SK-N-SH (cell line): ENCODE data around the gene WHRN. TPM values are rescaled to one million over a fixed set of nuclear protein-coding genes. Genes with fewer than 3 reads are reported as not detected.

Experiments
- CTCF ChIA-PET: fragments of 300-600, 350-600 bp; formaldehyde crosslinking; extraction: SDS; loops from one replicate; lab custom pipeline; 2021; lab: Yijun Ruan, JAX
- POLR2A ChIA-PET: fragments of 350-600 bp; sonication (Branson Sonifier 250); formaldehyde crosslinking; extraction: SDS; loops from one replicate; lab custom pipeline; 2020; ENCODE audit warnings: antibody characterized with exemption, inconsistent platforms; lab: Yijun Ruan, JAX
- DNase-seq: peaks from one replicate; pipeline ENCODE4 v3.0.0; 2012
- H2AFZ ChIP-seq: fragments of 200-600 bp; sonication (generic); 2 replicates; pipeline ENCODE4 v1.8.1; 2016; ENCODE audit warnings: antibody characterized with exemption, mild to moderate bottlenecking, low read depth
- H3F3A ChIP-seq: fragments of 200-600 bp; sonication (generic); replicated peaks from 2 replicates; pipeline ENCODE3; 2016; ENCODE audit warnings: antibody characterized with exemption, mild to moderate bottlenecking; ENCODE audit not compliant: insufficient read depth
- H3K27ac ChIP-seq, 2 experiments: fragments of 200-500 bp in 1 of 2; fragments of 200-600 bp in 1 of 2; sonication (Bioruptor generic) in 1 of 2; sonication (generic), shearing (Covaris generic) in 1 of 2; 2 replicates each; pipeline versions ENCODE4 v1.5.1 to v1.6.1; 2014 to 2016; ENCODE audit warnings: low read depth in 2 of 2, inconsistent platforms in 1 of 2, low read length in 1 of 2, mild to moderate bottlenecking in 1 of 2, mixed read lengths in 1 of 2
- H3K27me3 ChIP-seq: fragments of 200-600 bp; sonication (generic), shearing (Covaris generic); 2 replicates; pipeline ENCODE4 v1.6.1; 2016; ENCODE audit warnings: mixed run types; ENCODE audit not compliant: insufficient read depth
- H3K36me3 ChIP-seq, 2 experiments: fragments of 200-500 bp in 1 of 2; fragments of 200-600 bp in 1 of 2; sonication (Bioruptor generic) in 1 of 2; sonication (generic) in 1 of 2; replicated peaks in 1 of 2; 2 replicates each; pipeline versions ENCODE3 to v1.5.1; 2014 to 2016; ENCODE audit warnings: low read length in 1 of 2, mild to moderate bottlenecking in 1 of 2; ENCODE audit not compliant: insufficient read depth in 2 of 2, control insufficient read depth in 1 of 2
- H3K4me1 ChIP-seq, 2 experiments: fragments of 200-500 bp in 1 of 2; fragments of 200-600 bp in 1 of 2; sonication (Bioruptor generic) in 1 of 2; sonication (generic), shearing (Covaris generic) in 1 of 2; 2 replicates each; pipeline versions ENCODE4 v1.5.1 to v1.6.1; 2014 to 2016; ENCODE audit warnings: low read depth in 1 of 2, low read length in 1 of 2, mixed run types in 1 of 2; ENCODE audit not compliant: insufficient read depth in 2 of 2, control insufficient read depth in 1 of 2
- H3K4me2 ChIP-seq: fragments of 200-600 bp; sonication (generic), shearing (Covaris generic); 2 replicates; pipeline ENCODE4 v1.6.1; 2017; ENCODE audit warnings: mixed run types
- H3K4me3 ChIP-seq, 2 experiments: fragments of 200-500 bp in 1 of 2; fragments of 200-600 bp in 1 of 2; sonication (Bioruptor generic) in 1 of 2; sonication (generic), shearing (Covaris generic) in 1 of 2; 2 replicates each; pipeline versions ENCODE4 v1.5.1 to v1.8.1; 2014 to 2016; ENCODE audit warnings: low read depth in 2 of 2, inconsistent platforms in 1 of 2, low read length in 1 of 2, mild to moderate bottlenecking in 1 of 2, mixed read lengths in 1 of 2, moderate library complexity in 1 of 2
- H3K79me2 ChIP-seq: fragments of 200-600 bp; sonication (generic); 2 replicates; pipeline ENCODE4 v1.8.1; 2017; ENCODE audit warnings: mild to moderate bottlenecking; ENCODE audit not compliant: insufficient read depth
- H3K9ac ChIP-seq: fragments of 200-600 bp; sonication (generic); 2 replicates; pipeline ENCODE4 v1.6.1; 2017; ENCODE audit warnings: mixed run types
- H3K9me2 ChIP-seq: fragments of 200-600 bp; sonication (generic); 2 replicates; pipeline ENCODE4 v1.6.1; 2017; ENCODE audit warnings: mixed run types
- H3K9me3 ChIP-seq: fragments of 200-600 bp; sonication (generic); 2 replicates; pipeline ENCODE4 v1.6.1; 2017; ENCODE audit warnings: mixed run types, mild to moderate bottlenecking, moderate library complexity
- H4K20me1 ChIP-seq: fragments of 200-600 bp; sonication (generic); 2 replicates; pipeline ENCODE4 v1.6.1; 2017; ENCODE audit warnings: mild to moderate bottlenecking, mixed run types; ENCODE audit not compliant: insufficient read depth
- CHD2 ChIP-seq: fragments of 150-350 bp; IDR thresholded peaks from 2 replicates; pipeline ENCODE4 v1.6.1; 2018; ENCODE audit warnings: low read length; ENCODE audit not compliant: partially characterized antibody
- EP300 ChIP-seq, 2 experiments: IDR thresholded peaks; 2 replicates each; pipeline versions ENCODE4 v1.4.0 to v1.6.1; 2012; ENCODE audit warnings: borderline replicate concordance in 1 of 2, low read depth in 1 of 2, low read length in 1 of 2
- EZH2phosphoT487 ChIP-seq: fragments of 200-600 bp; sonication (generic); IDR thresholded peaks from 2 replicates; pipeline ENCODE4 v1.6.1; 2017; ENCODE audit warnings: low read depth, mixed run types, mild to moderate bottlenecking, antibody characterized with exemption, moderate library complexity, borderline replicate concordance
- FOXJ3 ChIP-seq: sonication (generic); formaldehyde crosslinking; IDR thresholded peaks from 2 replicates; pipeline ENCODE4 v1.5.1; 2020; ENCODE audit warnings: mild to moderate bottlenecking, missing genetic modification reagents
- GABPA ChIP-seq: IDR thresholded peaks from 2 replicates; pipeline ENCODE4 v1.4.0; 2012; ENCODE audit warnings: low read depth, mild to moderate bottlenecking
- JUND ChIP-seq: IDR thresholded peaks from 2 replicates; pipeline ENCODE4 v1.4.0; 2012
- MEF2A ChIP-seq: IDR thresholded peaks from 2 replicates; pipeline ENCODE4 v1.4.0; 2012; ENCODE audit warnings: low read depth, borderline replicate concordance
- NRF1 ChIP-seq: IDR thresholded peaks from 2 replicates; pipeline ENCODE4 v1.6.1; 2012; ENCODE audit warnings: low read depth, mild to moderate bottlenecking, low read length
- PBX3 ChIP-seq: IDR thresholded peaks from 2 replicates; pipeline ENCODE4; 2012
- RXRA ChIP-seq: IDR thresholded peaks from 2 replicates; pipeline ENCODE4 v1.4.0; 2012; ENCODE audit warnings: low read depth, mild to moderate bottlenecking, borderline replicate concordance
- TEAD4 ChIP-seq: IDR thresholded peaks from 2 replicates; pipeline ENCODE4 v1.4.0; 2012; ENCODE audit warnings: mild to moderate bottlenecking, borderline replicate concordance; ENCODE audit not compliant: insufficient read depth
- USF2 ChIP-seq: fragments of 150-350 bp; IDR thresholded peaks from 2 replicates; pipeline ENCODE4 v1.6.1; 2017; ENCODE audit warnings: antibody characterized with exemption, low read length, low read depth, borderline replicate concordance
- WGBS: methylation state at CpG from one replicate; pipeline ENCODE4 v1.1.6; 2017; ENCODE audit warnings: low lambda C conversion rate; 5-methylcytosine and 5-hydroxymethylcytosine counted together
- polyA plus RNA-seq, 3 experiments: library from polyadenylated mRNA; depleted of rRNA; stranded (reverse); fragments of >200 nt; gene quantifications; 2 replicates each; pipeline ENCODE4 v1.2.3, GENCODE V29; 2012
- TF ChIP-seq, protein P1 (sequence below): IDR thresholded peaks from 2 replicates; pipeline ENCODE4 v1.6.1; 2012; ENCODE audit warnings: mild to moderate bottlenecking, low read depth, low read length, moderate library complexity
- TF ChIP-seq, protein P2 (sequence below): fragments of 150-350 bp; IDR thresholded peaks from 2 replicates; pipeline ENCODE4 v1.6.1; 2016; ENCODE audit warnings: mild to moderate bottlenecking, low read depth, low read length

The WHRN gene
- polyA plus RNA-seq, 1 of the 3 experiments (the other 2 are of a cell fraction), result 4.6 TPM

DNA sequence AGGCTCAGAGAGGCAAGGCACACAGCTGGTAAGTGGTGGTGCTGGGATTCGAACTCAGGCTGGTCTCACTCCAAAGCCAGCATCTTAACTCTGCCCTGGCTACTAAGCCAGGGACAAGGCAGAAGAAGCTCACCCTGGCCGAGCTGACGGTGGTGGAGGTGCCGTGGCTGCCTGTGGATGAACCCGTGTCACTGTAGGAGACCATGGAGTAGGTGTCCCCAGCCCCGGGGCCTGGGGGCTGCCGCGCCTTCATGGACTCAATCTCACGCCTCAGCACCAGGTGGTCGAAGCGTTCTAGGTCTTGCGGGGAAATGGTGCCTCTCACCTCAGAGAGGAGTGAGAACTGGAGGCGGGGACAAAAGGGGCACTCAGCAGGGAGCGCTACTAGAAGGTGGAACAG lies 82.1 kb downstream of the WHRN start:
- no peaks in the 10 kb centered on the region for H3K36me3 ChIP-seq
- no peaks in the 10 kb centered on the region for H3K4me1 ChIP-seq
- ChIA-PET POLR2A (no interaction called here), CTCF (interaction anchor here (0.7 kb wide), 1 partner anchor 12 kb away, joined by 3 read pairs; no protein-coding TSS in a partner anchor)
- no peaks in the 10 kb centered on the region for H3F3A ChIP-seq
- no peaks in the 10 kb centered on the region for H3K79me2 ChIP-seq
- H3K4me3 ChIP-seq, result no peak overlapping the region
- no peaks in the 10 kb centered on the region for H4K20me1 ChIP-seq
- H3K4me2 ChIP-seq, result no peak overlapping the region
- TF ChIP-seq CHD2, result no peak
- no peak for TF ChIP-seq EZH2phosphoT487
- no peak for TF ChIP-seq RXRA
- no peak for TF ChIP-seq PBX3
- TF ChIP-seq JUND, result no peak
- TF ChIP-seq GABPA, result no peak
- TF ChIP-seq EP300 (IDR thresholded peaks at IDR 0.05; ENCODE audit: borderline replicate concordance in 1 of 2, low read depth in 1 of 2, low read length in 1 of 2), result no peak
- TF ChIP-seq NRF1, result no peak
- TF ChIP-seq MEF2A, result no peak
- no peak for TF ChIP-seq USF2
- TF ChIP-seq, protein P1, sequence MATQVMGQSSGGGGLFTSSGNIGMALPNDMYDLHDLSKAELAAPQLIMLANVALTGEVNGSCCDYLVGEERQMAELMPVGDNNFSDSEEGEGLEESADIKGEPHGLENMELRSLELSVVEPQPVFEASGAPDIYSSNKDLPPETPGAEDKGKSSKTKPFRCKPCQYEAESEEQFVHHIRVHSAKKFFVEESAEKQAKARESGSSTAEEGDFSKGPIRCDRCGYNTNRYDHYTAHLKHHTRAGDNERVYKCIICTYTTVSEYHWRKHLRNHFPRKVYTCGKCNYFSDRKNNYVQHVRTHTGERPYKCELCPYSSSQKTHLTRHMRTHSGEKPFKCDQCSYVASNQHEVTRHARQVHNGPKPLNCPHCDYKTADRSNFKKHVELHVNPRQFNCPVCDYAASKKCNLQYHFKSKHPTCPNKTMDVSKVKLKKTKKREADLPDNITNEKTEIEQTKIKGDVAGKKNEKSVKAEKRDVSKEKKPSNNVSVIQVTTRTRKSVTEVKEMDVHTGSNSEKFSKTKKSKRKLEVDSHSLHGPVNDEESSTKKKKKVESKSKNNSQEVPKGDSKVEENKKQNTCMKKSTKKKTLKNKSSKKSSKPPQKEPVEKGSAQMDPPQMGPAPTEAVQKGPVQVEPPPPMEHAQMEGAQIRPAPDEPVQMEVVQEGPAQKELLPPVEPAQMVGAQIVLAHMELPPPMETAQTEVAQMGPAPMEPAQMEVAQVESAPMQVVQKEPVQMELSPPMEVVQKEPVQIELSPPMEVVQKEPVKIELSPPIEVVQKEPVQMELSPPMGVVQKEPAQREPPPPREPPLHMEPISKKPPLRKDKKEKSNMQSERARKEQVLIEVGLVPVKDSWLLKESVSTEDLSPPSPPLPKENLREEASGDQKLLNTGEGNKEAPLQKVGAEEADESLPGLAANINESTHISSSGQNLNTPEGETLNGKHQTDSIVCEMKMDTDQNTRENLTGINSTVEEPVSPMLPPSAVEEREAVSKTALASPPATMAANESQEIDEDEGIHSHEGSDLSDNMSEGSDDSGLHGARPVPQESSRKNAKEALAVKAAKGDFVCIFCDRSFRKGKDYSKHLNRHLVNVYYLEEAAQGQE, result no peak
- TF ChIP-seq FOXJ3, result no peak
- TF ChIP-seq TEAD4, result no peak
- TF ChIP-seq, protein P2, sequence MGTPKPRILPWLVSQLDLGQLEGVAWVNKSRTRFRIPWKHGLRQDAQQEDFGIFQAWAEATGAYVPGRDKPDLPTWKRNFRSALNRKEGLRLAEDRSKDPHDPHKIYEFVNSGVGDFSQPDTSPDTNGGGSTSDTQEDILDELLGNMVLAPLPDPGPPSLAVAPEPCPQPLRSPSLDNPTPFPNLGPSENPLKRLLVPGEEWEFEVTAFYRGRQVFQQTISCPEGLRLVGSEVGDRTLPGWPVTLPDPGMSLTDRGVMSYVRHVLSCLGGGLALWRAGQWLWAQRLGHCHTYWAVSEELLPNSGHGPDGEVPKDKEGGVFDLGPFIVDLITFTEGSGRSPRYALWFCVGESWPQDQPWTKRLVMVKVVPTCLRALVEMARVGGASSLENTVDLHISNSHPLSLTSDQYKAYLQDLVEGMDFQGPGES, result no peak
- TF ChIP-seq, all 33 proteins: peak for 0
- 85% methylated on average over 11 of the region's 14 CpGs for WGBS
- Histone ChIP-seq H2AFZ (no peak overlapping the region), H3K9ac (no peak overlapping the region), H3K9me3 (no peaks in the 10 kb centered on the region), H3K9me2 (no peaks in the 10 kb centered on the region), H3K27ac (no peak overlapping the region), H3K27me3 (no peaks in the 10 kb centered on the region; the same call in 1 of the 2 replicates)
- DNase-seq, result no peak
